ENCODE results near the gene GNAO1.

The GNAO1 gene

DNA sequence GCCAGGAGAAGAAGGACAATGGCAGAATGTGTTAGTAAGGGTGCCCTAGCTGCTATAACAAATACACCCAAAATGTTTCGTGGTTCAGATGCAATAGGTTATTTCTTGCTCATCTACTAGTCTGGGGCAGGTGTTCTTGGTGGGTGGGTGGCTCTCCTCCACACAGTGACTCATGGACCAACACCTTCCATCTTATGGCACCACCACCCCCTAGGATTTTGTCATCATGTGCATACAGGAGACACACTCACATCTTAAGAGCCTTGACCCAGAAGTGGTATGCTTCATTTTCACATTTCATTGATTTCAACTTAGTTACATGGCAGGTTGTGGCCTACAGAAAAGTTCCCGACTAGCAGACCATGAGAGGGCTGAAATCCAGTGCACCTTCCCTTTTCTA lies 119.4 kb downstream of the GNAO1 start:
- no peak overlapping the region for H3K4me3 ChIP-seq (ENCODE audit: low read depth, low read length)
- TF ChIP-seq, protein P1, sequence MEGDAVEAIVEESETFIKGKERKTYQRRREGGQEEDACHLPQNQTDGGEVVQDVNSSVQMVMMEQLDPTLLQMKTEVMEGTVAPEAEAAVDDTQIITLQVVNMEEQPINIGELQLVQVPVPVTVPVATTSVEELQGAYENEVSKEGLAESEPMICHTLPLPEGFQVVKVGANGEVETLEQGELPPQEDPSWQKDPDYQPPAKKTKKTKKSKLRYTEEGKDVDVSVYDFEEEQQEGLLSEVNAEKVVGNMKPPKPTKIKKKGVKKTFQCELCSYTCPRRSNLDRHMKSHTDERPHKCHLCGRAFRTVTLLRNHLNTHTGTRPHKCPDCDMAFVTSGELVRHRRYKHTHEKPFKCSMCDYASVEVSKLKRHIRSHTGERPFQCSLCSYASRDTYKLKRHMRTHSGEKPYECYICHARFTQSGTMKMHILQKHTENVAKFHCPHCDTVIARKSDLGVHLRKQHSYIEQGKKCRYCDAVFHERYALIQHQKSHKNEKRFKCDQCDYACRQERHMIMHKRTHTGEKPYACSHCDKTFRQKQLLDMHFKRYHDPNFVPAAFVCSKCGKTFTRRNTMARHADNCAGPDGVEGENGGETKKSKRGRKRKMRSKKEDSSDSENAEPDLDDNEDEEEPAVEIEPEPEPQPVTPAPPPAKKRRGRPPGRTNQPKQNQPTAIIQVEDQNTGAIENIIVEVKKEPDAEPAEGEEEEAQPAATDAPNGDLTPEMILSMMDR (IDR thresholded peaks at IDR 0.05; ENCODE audit: low read depth, low read length), result no peak

GRCh38 chr16:56311208-56312027 lies 120.1 kb downstream of the GNAO1 start:
- TF ChIP-seq, protein P1 (IDR thresholded peaks at IDR 0.05; ENCODE audit: low read depth, low read length), result no peak
- H3K4me3 ChIP-seq (ENCODE audit: low read depth, low read length), result no peak overlapping the region

GRCh38 chr16:56312028-56312300 lies 120.7 kb downstream of the GNAO1 start:
- TF ChIP-seq, protein P1 (IDR thresholded peaks at IDR 0.05; ENCODE audit: low read depth, low read length), result no peak
- H3K4me3 ChIP-seq (ENCODE audit: low read depth, low read length), result no peak overlapping the region

DNA sequence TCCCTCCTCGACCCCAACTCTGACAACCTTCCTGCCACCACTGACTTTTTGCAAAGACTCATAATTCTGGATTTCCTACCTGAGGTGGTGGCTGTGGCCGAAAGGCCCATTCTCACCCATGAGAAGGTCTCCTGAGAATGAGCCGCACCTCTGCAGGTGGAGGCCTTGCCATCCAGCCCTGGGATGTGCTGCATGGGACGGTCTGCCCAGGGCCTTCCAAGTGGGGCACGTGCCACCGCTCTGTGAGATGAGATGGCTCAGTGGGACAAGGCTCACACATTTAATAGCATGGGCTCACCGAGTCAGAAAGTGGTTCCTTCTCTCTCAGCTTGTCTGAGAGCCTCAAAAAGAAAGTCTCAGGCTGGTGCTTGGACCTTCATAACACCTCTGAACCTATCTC lies 121.3 kb downstream of the GNAO1 start:
- H3K4me3 ChIP-seq (ENCODE audit: low read depth, low read length), result no peak overlapping the region
- TF ChIP-seq, protein P1 (IDR thresholded peaks at IDR 0.05; ENCODE audit: low read depth, low read length), result no peak

GRCh38 chr16:56314244-56314850 lies 123.1 kb downstream of the GNAO1 start:
- H3K4me3 ChIP-seq (ENCODE audit: low read depth, low read length), result no peak overlapping the region
- TF ChIP-seq, protein P1 (IDR thresholded peaks at IDR 0.05; ENCODE audit: low read depth, low read length), result no peak

GRCh38 chr16:56315955-56316354 lies 124.7 kb downstream of the GNAO1 start:
- TF ChIP-seq, protein P1 (IDR thresholded peaks at IDR 0.05; ENCODE audit: low read depth, low read length), result no peak
- no peak overlapping the region for H3K4me3 ChIP-seq (ENCODE audit: low read depth, low read length)

DNA sequence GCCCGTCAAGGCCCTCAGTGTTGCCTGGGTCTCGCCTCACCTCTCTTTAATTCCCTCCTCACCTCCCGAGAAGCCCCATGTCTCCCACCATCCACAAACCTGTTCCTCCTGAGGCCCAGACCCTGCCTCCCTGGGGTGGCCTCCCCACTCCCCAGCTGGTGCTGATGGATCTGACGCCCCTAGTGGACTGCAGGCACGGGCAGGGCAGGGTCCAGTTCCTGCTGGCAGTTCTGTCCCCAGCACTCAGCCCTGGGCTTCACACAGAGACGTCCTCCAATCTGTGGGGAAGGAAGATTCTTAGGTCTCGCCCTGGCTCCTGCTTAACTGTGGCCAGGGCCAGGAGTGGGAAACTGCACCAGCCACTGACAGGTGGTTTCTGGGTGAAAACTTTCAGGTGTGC lies 125.3 kb downstream of the GNAO1 start:
- no peak overlapping the region for H3K4me3 ChIP-seq (ENCODE audit: low read depth, low read length)
- TF ChIP-seq, protein P1 (IDR thresholded peaks at IDR 0.05; ENCODE audit: low read depth, low read length), result no peak
